ENCODE results near the gene VPS41.

DNA sequence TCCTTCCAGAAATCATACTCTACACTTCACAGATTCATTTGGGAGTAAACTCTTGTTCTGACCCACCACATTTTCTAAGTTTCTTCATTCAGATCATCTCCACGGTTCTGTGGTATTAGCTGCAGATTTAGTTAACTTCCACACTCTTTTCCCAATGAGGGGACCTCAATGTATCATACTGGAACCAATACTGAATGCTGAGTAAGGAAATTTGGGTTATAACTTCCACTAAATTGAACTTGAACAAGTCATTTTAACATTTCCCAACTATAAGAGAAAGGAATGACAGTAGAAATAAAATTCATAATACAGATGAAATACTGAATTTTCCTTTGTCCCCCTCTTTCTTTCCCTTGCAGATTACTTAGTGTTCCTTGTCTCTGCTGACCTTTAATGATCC, 131.4 kb downstream of the VPS41 start:
- TF ChIP-seq, protein P1, sequence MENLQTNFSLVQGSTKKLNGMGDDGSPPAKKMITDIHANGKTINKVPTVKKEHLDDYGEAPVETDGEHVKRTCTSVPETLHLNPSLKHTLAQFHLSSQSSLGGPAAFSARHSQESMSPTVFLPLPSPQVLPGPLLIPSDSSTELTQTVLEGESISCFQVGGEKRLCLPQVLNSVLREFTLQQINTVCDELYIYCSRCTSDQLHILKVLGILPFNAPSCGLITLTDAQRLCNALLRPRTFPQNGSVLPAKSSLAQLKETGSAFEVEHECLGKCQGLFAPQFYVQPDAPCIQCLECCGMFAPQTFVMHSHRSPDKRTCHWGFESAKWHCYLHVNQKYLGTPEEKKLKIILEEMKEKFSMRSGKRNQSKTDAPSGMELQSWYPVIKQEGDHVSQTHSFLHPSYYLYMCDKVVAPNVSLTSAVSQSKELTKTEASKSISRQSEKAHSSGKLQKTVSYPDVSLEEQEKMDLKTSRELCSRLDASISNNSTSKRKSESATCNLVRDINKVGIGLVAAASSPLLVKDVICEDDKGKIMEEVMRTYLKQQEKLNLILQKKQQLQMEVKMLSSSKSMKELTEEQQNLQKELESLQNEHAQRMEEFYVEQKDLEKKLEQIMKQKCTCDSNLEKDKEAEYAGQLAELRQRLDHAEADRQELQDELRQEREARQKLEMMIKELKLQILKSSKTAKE (IDR thresholded peaks at IDR 0.05; ENCODE audit: low read depth, poor library complexity, severe bottlenecking): no peak
- TF ChIP-seq YY1 (IDR thresholded peaks at IDR 0.05; ENCODE audit: low read depth, low read length): no peak
- TF ChIP-seq SIN3A (IDR thresholded peaks at IDR 0.05; ENCODE audit: low read depth, low read length): no peak
- TF ChIP-seq, protein P2, sequence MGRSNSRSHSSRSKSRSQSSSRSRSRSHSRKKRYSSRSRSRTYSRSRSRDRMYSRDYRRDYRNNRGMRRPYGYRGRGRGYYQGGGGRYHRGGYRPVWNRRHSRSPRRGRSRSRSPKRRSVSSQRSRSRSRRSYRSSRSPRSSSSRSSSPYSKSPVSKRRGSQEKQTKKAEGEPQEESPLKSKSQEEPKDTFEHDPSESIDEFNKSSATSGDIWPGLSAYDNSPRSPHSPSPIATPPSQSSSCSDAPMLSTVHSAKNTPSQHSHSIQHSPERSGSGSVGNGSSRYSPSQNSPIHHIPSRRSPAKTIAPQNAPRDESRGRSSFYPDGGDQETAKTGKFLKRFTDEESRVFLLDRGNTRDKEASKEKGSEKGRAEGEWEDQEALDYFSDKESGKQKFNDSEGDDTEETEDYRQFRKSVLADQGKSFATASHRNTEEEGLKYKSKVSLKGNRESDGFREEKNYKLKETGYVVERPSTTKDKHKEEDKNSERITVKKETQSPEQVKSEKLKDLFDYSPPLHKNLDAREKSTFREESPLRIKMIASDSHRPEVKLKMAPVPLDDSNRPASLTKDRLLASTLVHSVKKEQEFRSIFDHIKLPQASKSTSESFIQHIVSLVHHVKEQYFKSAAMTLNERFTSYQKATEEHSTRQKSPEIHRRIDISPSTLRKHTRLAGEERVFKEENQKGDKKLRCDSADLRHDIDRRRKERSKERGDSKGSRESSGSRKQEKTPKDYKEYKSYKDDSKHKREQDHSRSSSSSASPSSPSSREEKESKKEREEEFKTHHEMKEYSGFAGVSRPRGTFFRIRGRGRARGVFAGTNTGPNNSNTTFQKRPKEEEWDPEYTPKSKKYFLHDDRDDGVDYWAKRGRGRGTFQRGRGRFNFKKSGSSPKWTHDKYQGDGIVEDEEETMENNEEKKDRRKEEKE (IDR thresholded peaks at IDR 0.05): no peak
- TF ChIP-seq, protein P3, sequence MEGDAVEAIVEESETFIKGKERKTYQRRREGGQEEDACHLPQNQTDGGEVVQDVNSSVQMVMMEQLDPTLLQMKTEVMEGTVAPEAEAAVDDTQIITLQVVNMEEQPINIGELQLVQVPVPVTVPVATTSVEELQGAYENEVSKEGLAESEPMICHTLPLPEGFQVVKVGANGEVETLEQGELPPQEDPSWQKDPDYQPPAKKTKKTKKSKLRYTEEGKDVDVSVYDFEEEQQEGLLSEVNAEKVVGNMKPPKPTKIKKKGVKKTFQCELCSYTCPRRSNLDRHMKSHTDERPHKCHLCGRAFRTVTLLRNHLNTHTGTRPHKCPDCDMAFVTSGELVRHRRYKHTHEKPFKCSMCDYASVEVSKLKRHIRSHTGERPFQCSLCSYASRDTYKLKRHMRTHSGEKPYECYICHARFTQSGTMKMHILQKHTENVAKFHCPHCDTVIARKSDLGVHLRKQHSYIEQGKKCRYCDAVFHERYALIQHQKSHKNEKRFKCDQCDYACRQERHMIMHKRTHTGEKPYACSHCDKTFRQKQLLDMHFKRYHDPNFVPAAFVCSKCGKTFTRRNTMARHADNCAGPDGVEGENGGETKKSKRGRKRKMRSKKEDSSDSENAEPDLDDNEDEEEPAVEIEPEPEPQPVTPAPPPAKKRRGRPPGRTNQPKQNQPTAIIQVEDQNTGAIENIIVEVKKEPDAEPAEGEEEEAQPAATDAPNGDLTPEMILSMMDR (IDR thresholded peaks at IDR 0.05 in 2 of 3, conservative IDR thresholded peaks at IDR 0.05 in 1 of 3; ENCODE audit: control insufficient read depth in 2 of 3, extremely low read depth in 1 of 3, insufficient read depth in 1 of 3, low read depth in 3 of 3, low read length in 3 of 3): no peak
- TF ChIP-seq HDGF (IDR thresholded peaks at IDR 0.05): no peak
- TF ChIP-seq ZNF274 (IDR thresholded peaks at IDR 0.05; ENCODE audit: insufficient read depth, insufficient read length): no peak
- TF ChIP-seq JUNB (IDR thresholded peaks at IDR 0.05): no peak
- TF ChIP-seq CHD1 (IDR thresholded peaks at IDR 0.05; ENCODE audit: low read depth, low read length): no peak
- TF ChIP-seq EP300 (IDR thresholded peaks at IDR 0.05; ENCODE audit: borderline replicate concordance in 1 of 2, control insufficient read depth in 1 of 2, low read depth in 2 of 2, low read length in 2 of 2): no peak
- TF ChIP-seq, protein P4, sequence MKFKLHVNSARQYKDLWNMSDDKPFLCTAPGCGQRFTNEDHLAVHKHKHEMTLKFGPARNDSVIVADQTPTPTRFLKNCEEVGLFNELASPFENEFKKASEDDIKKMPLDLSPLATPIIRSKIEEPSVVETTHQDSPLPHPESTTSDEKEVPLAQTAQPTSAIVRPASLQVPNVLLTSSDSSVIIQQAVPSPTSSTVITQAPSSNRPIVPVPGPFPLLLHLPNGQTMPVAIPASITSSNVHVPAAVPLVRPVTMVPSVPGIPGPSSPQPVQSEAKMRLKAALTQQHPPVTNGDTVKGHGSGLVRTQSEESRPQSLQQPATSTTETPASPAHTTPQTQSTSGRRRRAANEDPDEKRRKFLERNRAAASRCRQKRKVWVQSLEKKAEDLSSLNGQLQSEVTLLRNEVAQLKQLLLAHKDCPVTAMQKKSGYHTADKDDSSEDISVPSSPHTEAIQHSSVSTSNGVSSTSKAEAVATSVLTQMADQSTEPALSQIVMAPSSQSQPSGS (IDR thresholded peaks at IDR 0.05; ENCODE audit: low read length): no peak
- no peak for TF ChIP-seq POLR2AphosphoS2 (IDR thresholded peaks at IDR 0.05; ENCODE audit: low read depth, low read length)
- no peak for TF ChIP-seq POLR2A (IDR thresholded peaks at IDR 0.05; ENCODE audit: low read depth, low read length)
- no peak for TF ChIP-seq SRF (IDR thresholded peaks at IDR 0.05; ENCODE audit: low read depth in 2 of 2, low read length in 2 of 2)
